OCI-LY1 (cell line): ENCODE measurements around the gene ESPNL.

Experiments
- EZH2 ChIP-seq: fragments of 200-600 bp; sonication (generic), shearing (Covaris generic); IDR thresholded peaks from 2 replicates; pipeline ENCODE4 v1.8.0; 2017; ENCODE audit warnings: borderline replicate concordance, mixed run types, mild to moderate bottlenecking, antibody characterized with exemption, low read length, moderate library complexity, mixed read lengths
- TF ChIP-seq, protein P1 (sequence below): fragments of 200-600 bp; sonication (generic), shearing (Covaris generic); IDR thresholded peaks from 2 replicates; pipeline ENCODE4 v1.5.1; 2017; ENCODE audit warnings: mild to moderate bottlenecking, antibody characterized with exemption, low read length, moderate library complexity, mixed read lengths

DNA sequence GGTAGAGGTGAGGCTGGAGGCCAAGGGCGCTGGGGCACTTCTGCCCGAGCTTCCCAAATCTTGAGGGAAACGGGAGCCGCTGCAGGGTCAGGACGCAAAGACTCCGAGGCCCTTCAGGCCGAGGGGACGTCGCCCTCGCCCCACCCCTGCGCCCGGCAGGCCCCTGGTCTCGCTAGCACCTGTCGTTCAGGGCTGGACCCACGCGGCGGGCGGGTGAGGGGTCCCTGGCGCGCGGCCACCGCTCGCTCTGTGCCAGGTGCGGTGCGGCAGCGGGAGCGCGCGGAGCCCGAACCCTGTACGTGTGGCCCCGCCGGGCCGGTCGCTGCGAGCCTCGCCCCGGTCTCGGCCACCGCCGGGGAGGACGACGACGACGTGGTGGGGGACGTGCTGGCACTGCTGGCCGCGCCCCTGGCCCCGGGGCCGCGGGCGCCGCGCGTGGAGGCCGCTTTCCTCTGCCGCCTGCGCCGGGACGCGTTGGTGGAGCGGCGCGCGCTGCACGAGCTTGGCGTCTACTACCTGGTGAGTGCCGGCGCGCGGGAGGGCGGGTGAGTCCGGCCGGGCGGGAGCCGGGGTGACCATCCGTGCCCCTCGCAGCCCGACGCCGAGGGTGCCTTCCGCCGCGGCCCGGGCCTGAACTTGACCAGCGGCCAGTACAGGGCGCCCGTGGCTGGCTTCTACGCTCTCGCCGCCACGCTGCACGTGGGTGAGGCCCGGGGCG, 63.5 kb downstream of the ESPNL start:
- TF ChIP-seq, protein P1, sequence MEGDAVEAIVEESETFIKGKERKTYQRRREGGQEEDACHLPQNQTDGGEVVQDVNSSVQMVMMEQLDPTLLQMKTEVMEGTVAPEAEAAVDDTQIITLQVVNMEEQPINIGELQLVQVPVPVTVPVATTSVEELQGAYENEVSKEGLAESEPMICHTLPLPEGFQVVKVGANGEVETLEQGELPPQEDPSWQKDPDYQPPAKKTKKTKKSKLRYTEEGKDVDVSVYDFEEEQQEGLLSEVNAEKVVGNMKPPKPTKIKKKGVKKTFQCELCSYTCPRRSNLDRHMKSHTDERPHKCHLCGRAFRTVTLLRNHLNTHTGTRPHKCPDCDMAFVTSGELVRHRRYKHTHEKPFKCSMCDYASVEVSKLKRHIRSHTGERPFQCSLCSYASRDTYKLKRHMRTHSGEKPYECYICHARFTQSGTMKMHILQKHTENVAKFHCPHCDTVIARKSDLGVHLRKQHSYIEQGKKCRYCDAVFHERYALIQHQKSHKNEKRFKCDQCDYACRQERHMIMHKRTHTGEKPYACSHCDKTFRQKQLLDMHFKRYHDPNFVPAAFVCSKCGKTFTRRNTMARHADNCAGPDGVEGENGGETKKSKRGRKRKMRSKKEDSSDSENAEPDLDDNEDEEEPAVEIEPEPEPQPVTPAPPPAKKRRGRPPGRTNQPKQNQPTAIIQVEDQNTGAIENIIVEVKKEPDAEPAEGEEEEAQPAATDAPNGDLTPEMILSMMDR = no peak
- no peak for TF ChIP-seq EZH2
